Stimulated activated CD8-positive, alpha-beta memory T cell treated with anti-CD3 and anti-CD28 coated beads, Interleukin-7, amount 100 ng/mL, for 1 hour (primary cell): ENCODE measurements around the gene TBCK.
"Not testable (repeated sequence)": the region's sequence is repeated elsewhere in the genome, so short reads cannot be mapped to it uniquely, and the experiment has no call there.

ENCODE experiments used
- DNase-seq, 2 donors: peaks; one replicate each; pipeline ENCODE4 v3.0.0-alpha.2; 2020; ENCODE audit warnings: low read depth in 2 of 2

TBCK gene

DNA sequence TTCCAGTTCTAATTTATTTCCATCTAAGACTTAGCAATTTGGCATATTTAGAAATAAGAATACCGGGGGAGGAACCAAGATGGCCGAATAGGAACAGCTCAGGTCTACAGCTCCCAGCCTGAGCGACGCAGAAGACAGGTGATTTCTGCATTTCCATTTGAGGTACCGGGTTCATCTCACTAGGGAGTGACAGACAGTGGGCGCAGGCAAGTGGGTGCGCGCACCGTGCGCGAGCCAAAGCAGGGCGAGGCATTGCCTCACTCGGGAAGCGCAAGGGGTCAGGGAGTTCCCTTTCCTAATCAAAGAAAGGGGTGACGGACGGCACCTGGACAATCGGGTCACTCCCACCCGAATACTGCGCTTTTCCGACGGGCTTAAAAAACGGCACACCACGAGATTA lies 102.7 kb downstream of the TBCK start:
- not testable (repeated sequence) for DNase-seq

DNA sequence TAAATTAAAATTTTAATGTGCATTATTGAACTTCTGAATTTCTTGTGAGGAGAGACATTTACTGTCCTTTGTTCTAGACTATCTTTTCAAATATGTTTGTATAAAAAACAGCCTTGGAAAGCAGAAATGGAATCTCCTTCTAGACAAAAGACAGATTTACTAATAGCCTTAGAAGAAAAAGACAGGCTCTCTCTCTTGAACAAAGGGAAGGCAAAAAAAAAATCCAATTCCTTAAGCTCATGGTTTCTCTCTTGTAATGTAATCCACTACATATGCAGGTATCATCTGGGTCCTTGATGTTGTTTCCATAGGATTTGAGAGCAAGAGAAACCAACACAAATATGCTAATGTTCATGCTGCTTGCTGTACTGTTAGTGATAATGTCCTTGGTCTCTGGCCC lies 106.0 kb downstream of the TBCK start:
- DNase-seq, result no peak

DNA sequence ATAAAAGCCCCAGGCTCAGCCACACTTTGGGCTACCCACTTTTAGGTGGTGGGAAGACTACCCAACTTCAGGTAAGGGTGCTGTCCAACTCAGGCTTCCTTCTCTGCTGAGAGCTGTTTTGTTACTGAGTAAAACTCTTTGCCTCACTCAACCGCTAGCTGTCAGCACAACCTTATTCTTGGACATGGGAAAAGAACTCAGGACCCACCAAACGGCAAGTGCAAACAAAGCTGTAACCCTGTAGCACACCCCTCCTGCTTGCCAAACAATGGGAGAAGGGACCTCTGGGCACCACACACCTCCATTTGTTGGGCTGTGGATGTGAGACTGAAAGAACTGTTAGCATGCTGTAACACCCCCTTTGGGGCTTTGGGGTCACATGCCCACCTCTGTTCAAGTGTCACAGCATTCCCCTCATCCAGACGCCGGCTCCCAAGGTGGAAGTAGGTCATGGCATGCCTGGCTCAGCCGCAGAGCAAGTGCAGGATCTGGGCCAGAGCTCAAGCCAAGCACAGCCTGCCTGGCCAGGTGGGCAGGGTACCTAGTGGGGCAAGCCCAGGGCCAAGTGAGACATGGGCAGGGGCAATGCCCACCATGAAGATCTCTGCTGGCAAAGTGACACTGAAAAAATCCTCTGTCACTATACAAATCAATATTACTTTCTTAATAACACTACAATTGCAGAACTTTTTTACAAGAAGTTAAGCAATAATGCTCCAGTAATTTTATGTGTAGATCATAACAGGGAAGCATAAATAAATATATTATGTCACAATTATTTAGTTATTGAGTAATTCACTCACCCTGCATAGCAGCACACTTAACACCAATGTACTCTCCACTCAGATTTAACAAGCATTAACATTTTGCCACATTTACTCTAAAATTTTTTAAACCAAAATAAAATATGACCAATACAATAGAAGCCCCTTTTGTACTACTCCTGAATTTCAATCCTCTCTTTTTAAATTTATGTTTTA lies 107.2 kb downstream of the TBCK start:
- DNase-seq, result no peak

DNA sequence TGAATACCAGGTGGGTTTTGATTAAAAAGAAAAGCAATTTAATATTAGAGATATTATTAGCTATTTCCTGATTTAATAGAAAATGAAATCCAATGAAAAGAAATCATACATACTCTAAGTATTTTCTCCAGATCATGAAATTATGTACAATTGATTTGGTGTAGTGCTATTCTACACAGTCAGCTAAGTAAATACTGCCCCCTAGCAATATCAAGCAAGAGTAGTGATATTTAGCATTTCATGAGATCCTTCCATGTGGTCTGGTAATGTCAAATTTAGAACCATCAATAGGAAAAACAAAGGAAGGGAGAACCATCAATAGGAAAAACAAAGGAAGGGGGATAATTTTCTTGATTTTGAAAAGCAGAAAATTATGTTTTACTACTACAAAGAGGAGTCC lies 114.6 kb downstream of the TBCK start:
- DNase-seq, result no peak

DNA sequence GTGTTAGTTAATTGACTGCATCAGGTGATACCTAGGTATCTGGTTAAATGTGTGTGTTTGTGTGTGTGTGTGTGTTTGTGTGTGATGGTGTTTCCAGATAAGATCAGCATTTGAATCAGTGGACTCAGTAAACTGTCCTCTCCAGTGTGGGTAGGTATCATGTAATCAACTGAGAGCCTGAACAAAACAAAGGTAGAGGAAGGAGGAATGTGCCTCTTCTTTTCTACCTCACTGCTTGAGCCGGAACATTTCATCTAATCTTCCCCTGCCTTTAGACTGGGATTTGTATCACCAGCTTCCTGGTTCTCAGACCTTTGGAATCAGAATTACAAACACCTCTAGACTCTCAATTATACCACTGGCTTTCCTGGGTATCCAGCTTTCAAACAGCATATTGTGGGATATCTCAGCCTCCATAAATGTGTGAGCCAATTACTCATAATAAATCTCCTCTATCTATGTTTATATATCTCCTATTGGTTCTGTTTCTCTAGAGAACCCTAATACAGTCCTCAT lies 120.5 kb downstream of the TBCK start:
- no peak for DNase-seq

DNA sequence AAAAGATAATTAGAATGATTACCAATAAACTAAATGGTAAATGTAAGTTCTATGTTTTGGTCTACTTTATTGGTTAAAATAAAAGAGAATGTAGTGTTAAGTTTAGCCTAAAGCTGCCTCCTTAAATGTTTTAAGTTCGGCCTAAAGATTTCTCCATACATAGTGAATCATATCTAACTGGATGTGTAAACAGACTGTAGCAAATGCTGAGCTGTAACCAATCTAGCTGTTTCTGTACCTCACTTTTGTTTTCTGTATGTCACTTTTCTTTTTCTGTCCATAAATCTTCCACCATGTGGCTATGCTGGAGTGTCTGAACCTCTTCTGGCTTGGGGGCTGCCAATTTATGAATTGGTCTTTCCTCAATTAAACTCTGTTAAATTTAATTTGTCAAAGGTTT lies 121.2 kb downstream of the TBCK start:
- no peak for DNase-seq

DNA sequence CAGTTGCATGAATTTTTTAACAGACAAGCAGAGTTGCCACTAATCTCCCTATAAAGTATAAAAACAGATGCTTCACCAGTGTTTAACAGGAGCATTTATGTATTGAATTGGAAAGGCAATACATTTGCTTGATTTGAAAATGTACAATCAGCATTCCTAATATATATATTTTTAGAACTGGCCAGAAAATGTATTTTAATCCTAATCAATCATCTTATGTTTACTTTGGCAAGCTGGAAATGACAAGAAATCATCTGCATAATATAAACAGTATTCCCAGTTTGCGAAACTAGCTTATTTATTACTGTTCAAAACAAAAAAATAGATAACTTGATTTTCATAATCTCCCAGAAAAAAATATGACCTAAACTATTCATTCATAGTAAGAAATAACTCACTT lies 123.9 kb downstream of the TBCK start:
- DNase-seq, result no peak

DNA sequence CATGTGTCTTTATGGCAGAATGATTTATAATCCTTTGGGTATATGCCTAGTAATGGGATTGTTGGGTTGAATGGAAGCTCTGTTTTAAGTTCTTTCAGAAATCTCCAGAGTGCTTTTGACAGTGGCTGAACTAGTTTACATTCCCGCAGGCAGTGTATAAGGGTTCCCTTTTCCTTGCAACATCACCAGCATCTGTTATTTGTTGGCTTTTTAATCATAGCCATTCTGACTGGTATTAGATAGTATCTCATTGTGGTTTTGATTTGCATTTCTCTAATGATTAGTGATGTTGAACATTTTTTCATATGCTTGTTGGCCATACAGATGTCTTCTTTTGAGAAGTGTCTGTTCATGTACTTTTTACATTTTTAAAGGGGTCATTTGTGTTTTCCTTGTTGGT lies 129.8 kb downstream of the TBCK start:
- no peak for DNase-seq

DNA sequence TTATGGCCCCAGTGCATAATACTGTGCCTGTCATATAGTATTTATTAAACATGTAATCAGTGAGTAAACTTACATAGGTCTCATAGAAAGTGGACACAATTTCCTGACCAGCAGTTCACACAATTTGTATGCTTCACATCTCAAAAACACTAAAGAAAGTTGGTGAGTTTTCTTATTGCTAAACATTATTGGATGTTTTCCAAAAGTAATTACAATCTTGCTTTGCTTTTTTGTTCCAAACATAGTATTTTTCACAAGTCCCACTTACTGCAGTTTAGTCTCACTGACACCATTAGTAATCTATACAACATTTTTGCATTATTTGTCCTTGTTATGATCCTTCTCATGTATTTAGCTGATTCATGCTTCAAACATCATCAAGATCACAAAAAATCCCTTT lies 132.5 kb downstream of the TBCK start:
- DNase-seq, result no peak

DNA sequence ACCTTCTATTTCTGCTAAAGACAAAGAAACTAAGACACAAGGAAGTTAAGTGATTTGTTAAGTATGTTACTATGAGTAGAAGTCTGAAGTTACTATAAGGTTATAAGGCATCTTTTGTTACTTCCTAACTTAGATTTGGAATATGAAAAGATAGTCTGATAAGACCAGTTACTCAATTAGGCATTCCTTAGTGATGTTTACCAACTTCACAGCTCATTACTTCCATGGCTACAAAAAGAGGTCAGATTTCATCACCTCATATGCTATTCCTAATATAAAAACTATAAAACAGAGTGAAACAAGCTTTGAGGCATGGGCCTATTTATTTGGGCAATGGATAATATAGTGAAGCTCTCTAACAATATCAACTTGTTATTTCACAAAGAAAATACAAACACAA lies 143.1 kb downstream of the TBCK start:
- no peak for DNase-seq

DNA sequence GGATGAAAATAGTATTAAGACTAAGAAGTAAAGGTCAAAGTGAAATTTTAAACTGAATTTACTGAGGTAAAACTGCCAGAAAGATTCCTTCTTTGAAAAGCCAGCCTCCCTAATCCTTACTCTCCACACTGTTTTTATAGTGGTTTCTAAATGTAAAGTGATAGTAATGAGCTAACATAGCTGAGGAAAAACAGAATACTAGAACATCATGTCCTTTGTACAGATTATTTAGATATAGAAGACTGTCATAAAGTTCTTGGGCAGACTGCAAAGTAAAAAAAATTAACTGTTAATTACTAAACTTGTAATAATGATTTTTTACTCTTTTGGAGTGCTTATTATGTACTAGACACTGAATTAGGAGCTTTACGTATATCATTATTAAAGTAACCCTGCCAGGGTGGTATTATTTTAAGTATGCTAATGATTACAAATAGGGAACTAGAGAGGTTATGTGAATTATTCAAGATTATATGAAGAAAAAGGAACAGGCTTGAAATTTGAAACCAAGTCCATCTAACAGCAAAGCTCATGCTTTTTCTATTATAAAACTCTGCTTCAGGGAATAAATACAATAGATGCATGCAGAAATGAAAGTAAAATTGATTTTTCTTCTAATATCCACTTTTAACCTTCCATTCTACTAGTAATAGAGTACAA lies 150.5 kb downstream of the TBCK start:
- no peak for DNase-seq

DNA sequence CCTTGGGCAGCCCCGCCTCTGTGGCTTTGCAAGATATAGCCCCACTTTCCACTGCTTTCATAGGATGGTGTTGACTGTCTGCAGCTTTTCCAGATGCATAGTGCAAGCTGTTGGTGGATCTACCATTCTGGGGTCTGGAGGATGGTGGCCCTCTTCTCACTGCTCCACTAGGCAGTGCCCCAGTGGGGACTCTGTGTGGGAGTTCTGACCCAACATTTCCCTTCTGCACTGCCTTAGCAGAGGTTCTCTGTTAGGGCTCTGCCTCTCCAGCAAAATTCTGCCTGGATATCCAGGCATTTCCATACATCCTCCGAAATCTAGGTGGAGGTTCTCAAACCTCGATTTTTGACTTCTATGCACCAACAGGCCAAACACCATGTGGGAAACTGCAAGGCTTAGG lies 153.7 kb downstream of the TBCK start:
- DNase-seq, result no peak

DNA sequence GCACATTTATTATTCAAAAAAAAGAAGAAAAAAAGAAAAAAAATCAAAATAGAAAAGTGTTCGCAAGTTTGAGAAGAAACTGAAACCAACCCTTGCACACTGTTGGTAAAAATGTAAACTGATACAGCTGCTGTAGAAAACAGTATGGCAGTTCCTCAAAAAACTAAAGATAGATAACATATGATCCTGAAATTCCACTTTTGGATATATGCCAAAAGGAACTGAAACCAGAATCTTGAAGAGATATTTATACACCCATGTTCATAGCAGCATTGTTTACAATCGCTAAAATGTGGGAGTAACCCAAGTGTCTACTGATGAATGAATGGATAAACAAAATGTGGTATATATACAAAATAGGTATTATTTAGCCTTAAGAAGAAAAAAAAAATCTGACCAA lies 155.4 kb downstream of the TBCK start:
- DNase-seq, result no peak

DNA sequence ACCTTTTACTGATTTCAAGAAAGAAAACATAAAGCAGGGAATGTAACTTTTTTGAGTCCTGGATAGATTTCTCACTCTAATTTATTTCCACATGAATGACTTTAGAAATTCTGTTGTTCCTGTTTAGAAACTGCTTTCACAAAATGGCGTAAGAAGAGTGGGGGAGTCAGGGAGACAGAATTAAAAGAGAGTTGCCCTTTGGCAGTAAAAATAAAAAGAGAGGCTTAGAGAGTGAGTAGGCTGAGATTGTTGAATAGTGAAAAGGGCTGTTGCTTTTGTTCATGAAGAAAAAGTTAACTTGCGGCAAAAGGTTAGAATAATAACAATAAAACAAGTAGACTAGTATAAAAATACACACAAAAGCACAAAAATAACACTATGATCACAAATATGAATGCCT lies 166.1 kb downstream of the TBCK start:
- no peak for DNase-seq

DNA sequence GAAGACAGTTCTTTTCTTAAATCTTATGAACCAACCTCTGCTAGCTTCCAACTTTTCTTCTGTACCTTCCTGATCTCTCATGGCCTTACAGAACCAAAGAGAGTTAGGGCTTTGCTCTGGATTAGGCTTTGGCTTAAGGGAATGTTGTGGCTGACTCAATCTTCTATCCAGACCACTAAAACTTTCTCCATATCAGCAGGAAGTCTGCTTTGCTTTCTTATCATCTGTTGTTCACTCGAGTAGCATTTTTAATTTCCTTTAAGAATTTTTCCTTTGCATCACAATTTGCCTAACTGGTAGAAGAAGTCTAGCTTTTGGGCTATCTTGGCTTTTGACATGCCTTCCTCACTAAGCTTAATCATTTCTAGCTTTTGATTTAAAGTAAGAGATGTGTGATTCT lies 167.0 kb downstream of the TBCK start:
- no peak for DNase-seq

DNA sequence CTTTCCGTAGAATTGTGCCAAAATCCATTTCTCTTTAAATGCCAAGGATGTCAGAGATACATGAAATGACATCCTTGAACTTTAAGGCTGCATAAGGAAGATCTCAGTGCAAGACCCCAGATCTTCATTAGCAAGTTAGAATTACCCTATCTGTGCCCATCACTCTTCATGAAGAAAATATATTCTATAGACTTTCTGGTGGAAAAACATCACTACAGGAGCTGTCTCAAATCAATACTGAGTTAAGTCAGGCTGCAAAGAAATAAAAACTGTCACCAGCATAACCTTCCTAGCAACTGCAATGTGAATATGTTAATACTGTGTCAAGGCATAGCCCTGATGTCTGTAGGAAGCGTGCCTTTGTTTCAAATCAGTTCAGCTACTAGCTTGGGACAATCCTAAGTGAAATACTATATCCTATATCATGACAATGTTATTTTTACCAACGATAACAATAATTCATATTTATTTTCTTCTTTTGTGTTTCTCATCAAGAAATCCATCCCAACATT lies 173.3 kb downstream of the TBCK start:
- no peak for DNase-seq

DNA sequence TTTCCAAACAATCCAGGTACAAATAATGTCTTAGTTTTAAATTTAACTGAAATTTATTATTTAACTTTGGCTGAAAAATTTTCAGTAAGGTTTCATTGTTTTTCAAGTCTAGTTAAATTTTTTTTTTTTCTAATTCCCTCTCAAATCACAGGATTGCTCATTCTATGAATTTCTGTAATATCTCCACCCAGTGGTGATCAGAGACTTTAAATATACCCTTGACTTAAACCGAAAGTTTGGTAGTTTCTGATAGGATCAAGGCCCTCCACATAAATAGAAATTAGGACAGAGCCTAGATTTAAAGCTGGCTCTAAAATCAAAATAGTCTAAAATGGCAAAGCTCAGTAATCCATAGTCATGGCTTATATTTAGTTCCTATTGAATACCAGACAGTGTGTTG lies 175.4 kb downstream of the TBCK start:
- DNase-seq, result no peak

DNA sequence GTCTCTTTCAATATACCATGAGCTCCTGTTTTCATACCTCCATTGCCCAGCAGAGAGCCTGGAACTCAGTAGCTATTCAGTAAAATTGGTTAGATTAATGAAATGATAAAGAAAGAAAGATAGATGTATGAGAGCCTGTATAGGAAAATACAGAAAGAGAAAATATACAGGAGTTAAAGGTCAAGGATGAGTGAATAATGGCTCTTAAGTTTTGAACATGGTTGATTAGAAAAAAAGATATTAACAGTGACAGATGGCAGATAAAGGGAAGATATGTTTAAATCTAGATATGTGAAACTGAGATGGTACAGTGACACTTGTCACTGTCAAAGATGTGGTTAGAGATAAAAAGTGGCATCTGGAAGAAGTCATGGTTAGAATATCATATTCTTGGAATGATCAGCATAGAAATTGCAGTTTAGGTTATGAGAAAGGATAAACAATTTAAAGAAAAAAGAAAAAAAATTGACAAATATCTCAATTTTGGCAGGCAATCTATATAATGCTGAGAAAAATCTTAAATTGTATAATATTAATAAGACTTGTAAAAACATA lies 179.2 kb downstream of the TBCK start:
- no peak for DNase-seq

DNA sequence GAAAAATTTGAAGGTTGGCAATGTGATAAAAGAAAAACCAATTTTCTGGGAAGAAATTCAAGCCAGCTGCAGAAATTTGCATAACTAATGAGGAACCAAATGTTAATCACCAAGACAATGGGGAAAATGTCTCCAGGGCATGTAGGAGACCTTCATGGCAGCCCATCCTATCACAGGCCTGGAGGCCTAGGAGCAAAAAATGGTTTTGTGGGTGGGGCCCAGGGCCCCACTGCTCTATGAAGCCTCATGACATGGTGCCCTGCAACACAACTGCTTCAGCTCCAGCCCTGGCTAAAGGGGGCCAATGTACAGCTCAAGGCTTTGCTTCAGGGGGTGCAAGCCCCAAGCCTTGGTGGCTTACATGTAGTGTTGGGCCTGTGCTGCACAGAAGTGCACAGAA lies 184.0 kb downstream of the TBCK start:
- DNase-seq, result no peak

DNA sequence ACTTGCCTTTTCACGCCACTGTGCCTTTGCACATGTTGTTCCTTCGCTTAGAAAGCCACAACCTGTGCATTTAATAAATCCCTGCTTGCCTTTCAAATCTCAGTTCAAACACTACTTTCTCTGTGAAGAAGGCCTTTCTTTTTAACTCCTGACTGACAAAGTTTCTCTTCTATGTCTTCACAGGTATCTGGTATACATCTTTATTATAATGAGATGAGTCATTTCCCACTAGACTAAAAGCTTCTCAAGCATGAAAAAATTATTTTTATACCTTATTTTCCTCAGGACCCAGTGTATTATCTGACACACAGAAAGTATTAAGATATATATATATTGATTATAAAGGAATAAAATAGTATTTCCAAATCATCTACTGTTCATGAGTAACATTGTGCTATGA lies 189.9 kb downstream of the TBCK start:
- DNase-seq, result no peak

DNA sequence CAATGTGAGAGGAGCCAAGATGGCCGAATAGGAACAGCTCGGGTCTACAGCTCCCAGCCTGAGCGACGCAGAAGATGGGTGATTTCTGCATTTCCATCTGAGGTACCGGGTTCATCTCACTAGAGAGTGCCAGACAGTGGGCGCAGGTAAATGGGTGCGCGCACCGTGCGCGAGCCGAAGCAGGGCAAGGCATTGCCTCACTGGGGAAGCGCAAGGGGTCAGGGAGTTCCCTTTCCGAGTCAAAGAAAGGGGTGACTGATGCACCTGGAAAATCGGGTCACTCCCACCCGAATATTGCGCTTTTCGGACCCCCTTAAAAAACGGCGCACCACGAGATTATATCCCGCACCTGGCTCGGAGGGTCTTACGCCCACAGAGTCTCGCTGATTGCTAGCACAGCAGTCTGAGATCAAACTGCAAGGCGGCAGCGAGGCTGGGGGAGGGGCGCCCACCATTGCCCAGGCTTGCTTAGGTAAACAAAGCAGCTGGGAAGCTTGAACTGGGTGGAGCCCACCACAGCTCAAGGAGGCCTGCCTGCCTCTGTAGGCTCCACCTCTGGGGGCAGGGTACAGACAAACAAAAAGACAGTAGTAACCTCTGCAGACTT lies 196.0 kb downstream of the TBCK start:
- DNase-seq, result not testable (repeated sequence)

DNA sequence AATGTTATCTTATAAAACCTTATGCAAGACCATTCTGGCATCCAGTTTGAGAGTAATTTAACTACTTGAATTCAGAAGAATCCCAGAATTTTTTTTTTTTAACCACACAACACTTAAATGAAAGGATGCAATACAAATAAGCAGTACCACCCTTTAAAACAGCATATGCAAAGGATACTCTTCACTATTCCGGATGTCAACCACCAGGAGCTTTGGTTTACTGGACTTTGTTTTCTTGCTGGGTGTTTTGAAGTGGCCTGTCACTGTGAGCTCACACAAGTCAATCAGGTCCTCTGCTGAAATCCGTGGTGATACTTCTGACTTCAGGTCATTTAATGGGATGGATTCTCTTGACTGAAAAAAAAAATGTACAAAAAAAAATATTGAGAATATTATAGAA lies 200.0 kb downstream of the TBCK start:
- DNase-seq, result no peak
